Neuronal stem cell (in vitro differentiated cells): ENCODE data around the gene COX10. TPM values are rescaled to one million over a fixed set of nuclear protein-coding genes. Genes with fewer than 3 reads are reported as not detected.
A peak's percentile ranks its signal among the peaks of the same experiment; 100 is the strongest.
"Not testable (repeated sequence)": the region's sequence is repeated elsewhere in the genome, so short reads cannot be mapped to it uniquely, and the experiment has no call there.

Source experiments
- DNase-seq: peaks from one replicate; pipeline ENCODE4 v3.0.0-alpha.2; 2013; ENCODE audit warnings: low spot score
- H2AFZ ChIP-seq: one replicate; pipeline ENCODE4 v1.6.1; 2013; ENCODE audit warnings: mild to moderate bottlenecking, low read length, inconsistent platforms
- H2AK5ac ChIP-seq: 2 replicates; pipeline ENCODE4 v1.6.1; 2013; ENCODE audit warnings: low read depth, mild to moderate bottlenecking, inconsistent platforms, low read length, moderate library complexity, mixed read lengths
- H2BK120ac ChIP-seq: 2 replicates; pipeline ENCODE4 v1.6.1; 2013; ENCODE audit warnings: low read depth, mild to moderate bottlenecking, inconsistent platforms, low read length, moderate library complexity, mixed read lengths
- H2BK12ac ChIP-seq: one replicate; pipeline ENCODE4 v1.6.1; 2013; ENCODE audit warnings: low read length, inconsistent platforms
- H2BK15ac ChIP-seq: 2 replicates; pipeline ENCODE4 v1.6.1; 2013; ENCODE audit warnings: mild to moderate bottlenecking, low read length, inconsistent platforms, mixed read lengths
- H2BK5ac ChIP-seq: one replicate; pipeline ENCODE4 v1.6.1; 2013; ENCODE audit warnings: inconsistent platforms, mild to moderate bottlenecking, low read length, moderate library complexity
- H3K14ac ChIP-seq: one replicate; pipeline ENCODE4 v1.6.1; 2013; ENCODE audit warnings: low read length, inconsistent platforms
- H3K18ac ChIP-seq: 2 replicates; pipeline ENCODE4 v1.6.1; 2013; ENCODE audit warnings: low read length, inconsistent platforms
- H3K23ac ChIP-seq: 2 replicates; pipeline ENCODE4 v1.6.1; 2013; ENCODE audit warnings: low read depth, mild to moderate bottlenecking, mixed read lengths, low read length, inconsistent platforms; ENCODE audit not compliant: poor library complexity
- H3K27ac ChIP-seq: replicated peaks from 3 replicates; pipeline ENCODE4 v1.5.1; 2013; ENCODE audit warnings: low read length, inconsistent platforms
- H3K27me3 ChIP-seq, 3 experiments: 2 replicates each; pipeline ENCODE4 v1.6.1; 2013; ENCODE audit warnings: low read length in 3 of 3, mild to moderate bottlenecking in 2 of 3, inconsistent platforms in 1 of 3, low read depth in 1 of 3, mixed read lengths in 1 of 3, moderate library complexity in 1 of 3; ENCODE audit not compliant: control insufficient read depth in 3 of 3, insufficient read depth in 3 of 3
- H3K36me3 ChIP-seq, 2 donors: replicated peaks in 1 of 2; 2 replicates each; pipeline ENCODE4 v1.6.1; 2013; ENCODE audit warnings: low read length in 2 of 2; ENCODE audit not compliant: control insufficient read depth in 2 of 2, insufficient read depth in 2 of 2
- H3K4ac ChIP-seq: 2 replicates; pipeline ENCODE4 v1.6.1; 2013; ENCODE audit warnings: inconsistent platforms, mild to moderate bottlenecking, low read length, moderate library complexity
- H3K4me1 ChIP-seq, 2 donors: 1 replicate in 1 of 2; 2 replicates in 1 of 2; pipeline ENCODE4 v1.6.1; 2013; ENCODE audit warnings: low read length in 2 of 2, low read depth in 1 of 2; ENCODE audit not compliant: control insufficient read depth in 2 of 2, insufficient read depth in 1 of 2
- H3K4me2 ChIP-seq: one replicate; pipeline ENCODE4 v1.6.1; 2013; ENCODE audit warnings: mild to moderate bottlenecking, low read length, inconsistent platforms; ENCODE audit not compliant: insufficient read depth, poor library complexity, severe bottlenecking
- H3K4me3 ChIP-seq, 2 donors: 2 replicates each; pipeline ENCODE4 v1.5.1; 2013; ENCODE audit warnings: low read length in 2 of 2, mild to moderate bottlenecking in 2 of 2, inconsistent platforms in 1 of 2, moderate library complexity in 1 of 2
- H3K79me1 ChIP-seq: one replicate; pipeline ENCODE4 v1.6.1; 2013; ENCODE audit warnings: low read depth, mild to moderate bottlenecking, inconsistent platforms, low read length, moderate library complexity
- H3K9ac ChIP-seq: one replicate; pipeline ENCODE4 v1.6.1; 2013; ENCODE audit warnings: mild to moderate bottlenecking, low read depth, low read length, inconsistent platforms; ENCODE audit not compliant: poor library complexity
- H3K9me3 ChIP-seq, 2 donors: replicated peaks in 1 of 2; 2 replicates each; pipeline versions ENCODE3 to v1.6.1; 2013; ENCODE audit warnings: low read length in 2 of 2, mild to moderate bottlenecking in 2 of 2, inconsistent platforms in 1 of 2, low read depth in 1 of 2, mixed read lengths in 1 of 2, moderate library complexity in 1 of 2; ENCODE audit not compliant: control insufficient read depth in 2 of 2, insufficient read depth in 1 of 2
- H4K8ac ChIP-seq: one replicate; pipeline ENCODE4 v1.6.1; 2013; ENCODE audit warnings: low read depth, mild to moderate bottlenecking, inconsistent platforms, low read length, moderate library complexity
- H4K91ac ChIP-seq: one replicate; pipeline ENCODE4 v1.6.1; 2013; ENCODE audit warnings: low read length, low read depth, mild to moderate bottlenecking, inconsistent platforms; ENCODE audit not compliant: poor library complexity
- WGBS, 2 donors: extraction: QIAGEN DNeasy Blood & Tissue Kit; methylation state at CpG; one replicate each; pipeline ENCODE4 v1.1.7; 2013; ENCODE audit warnings: missing lambda C conversion rate in 2 of 2, mixed read lengths in 1 of 2; ENCODE audit not compliant: insufficient read length in 2 of 2, insufficient replicate concordance in 1 of 2; ENCODE audit errors: extremely low coverage in 2 of 2; 5-methylcytosine and 5-hydroxymethylcytosine counted together
- polyA plus RNA-seq, 2 experiments: library from polyadenylated mRNA; stranded (reverse); fragments of 200-250 nt; gene quantifications; one replicate each; pipeline ENCODE4 v1.2.3, GENCODE V29; 2013

COX10 gene
- 11.9 TPM for polyA plus RNA-seq (2013, experiment 1 of 2)
- polyA plus RNA-seq (2013, experiment 2 of 2), result 11.7 TPM

DNA sequence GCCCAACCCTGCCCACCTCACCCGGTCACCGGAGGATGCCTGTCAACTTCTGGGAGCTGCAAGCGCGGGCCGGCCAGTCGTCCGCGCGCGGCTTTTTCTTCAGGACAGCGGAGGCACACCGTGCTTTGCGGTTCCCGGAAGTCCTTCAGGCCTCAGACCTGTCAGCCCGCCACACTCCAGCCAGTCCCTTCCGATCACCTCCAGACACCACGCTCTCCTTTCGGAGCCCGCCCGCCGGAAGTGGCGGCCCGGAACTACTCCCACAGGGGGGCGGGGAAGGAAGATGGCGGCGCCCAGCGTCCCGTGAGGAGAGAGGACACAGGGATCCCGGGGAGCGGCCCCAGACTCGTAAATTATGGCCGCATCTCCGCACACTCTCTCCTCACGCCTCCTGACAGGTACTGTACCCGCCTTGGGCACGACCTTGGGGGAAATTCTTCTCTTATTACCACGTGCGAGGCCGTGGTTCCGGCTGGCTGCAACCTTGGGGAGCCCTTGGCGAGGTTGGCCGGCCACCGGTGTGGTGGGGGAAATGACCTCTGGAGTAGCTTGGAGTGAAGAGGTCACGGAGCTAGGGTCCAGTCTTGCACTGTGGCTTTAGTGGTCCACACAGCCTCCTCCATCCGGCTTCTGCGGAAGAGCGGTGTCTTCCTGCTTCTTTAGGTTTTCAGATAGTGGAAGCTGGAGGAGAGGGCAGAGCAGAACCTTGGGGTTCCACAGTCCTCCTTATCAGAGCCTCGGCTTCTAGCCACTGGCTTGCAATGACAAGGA lies at the start of gene COX10:
Gene COX10, plus strand, starts transcription at position 254 of the 771 bp plus-strand sequence. Its CDS starts 102 bp downstream, at position 356.
- no peak within 1 kb of the TSS for H2BK5ac ChIP-seq

DNA sequence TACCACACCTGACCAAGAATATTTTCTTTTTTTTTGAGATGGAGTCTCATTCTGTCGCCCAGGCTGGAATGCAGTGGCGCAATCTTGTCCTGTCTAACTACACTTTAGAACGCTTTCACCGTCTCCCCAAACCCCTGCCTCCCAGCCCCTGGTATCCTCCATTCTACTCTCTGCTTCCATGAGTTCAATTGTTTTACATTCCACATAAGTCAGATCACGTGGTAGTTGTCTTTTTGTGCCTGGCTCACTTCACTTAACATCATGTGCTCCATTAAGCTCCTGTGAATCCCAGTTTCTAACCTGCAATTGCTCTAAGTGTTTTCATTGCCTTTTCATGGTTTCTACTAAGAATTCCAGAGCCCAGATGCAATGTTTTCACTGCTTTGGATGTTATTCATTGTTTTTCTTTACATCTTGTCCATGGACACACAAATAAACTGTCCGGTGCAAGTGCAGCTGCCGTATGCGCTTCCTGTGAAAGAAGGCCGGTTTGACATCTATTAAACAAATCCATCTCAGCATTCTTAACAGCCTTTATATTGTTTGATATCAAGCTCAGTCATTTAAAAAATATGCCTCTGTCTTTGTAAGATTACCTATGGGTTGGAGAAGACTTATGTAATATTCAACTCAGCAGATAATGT lies 47.5 kb upstream of the COX10 start:
- H2BK120ac ChIP-seq, H2BK12ac ChIP-seq, H3K79me1 ChIP-seq, H3K36me3 ChIP-seq, H3K9ac ChIP-seq, H2BK5ac ChIP-seq, H3K18ac ChIP-seq, H4K91ac ChIP-seq, H3K4me2 ChIP-seq, H3K4ac ChIP-seq, H3K4me1 ChIP-seq, H3K14ac ChIP-seq, H2AFZ ChIP-seq, H4K8ac ChIP-seq, H3K9me3 ChIP-seq, H3K27me3 ChIP-seq, H3K23ac ChIP-seq, H3K4me3 ChIP-seq, H3K27ac ChIP-seq, DNase-seq, H2AK5ac ChIP-seq, H2BK15ac ChIP-seq: not testable (repeated sequence)
- no CpG with 5 or more reads among the region's 9 CpGs for WGBS, 2 donors

More for the DNA sequence above, at the start of gene COX10:
- Histone ChIP-seq H3K79me1 (peaks cover 2% of the 10 kb centered on the region), H3K18ac (peak within 1 kb of the TSS; percentile 86), H3K4me3 (peak within 1 kb of the TSS; percentile 93 to 96), H3K27me3 (no peaks in the 10 kb centered on the region), H4K91ac (no peak within 1 kb of the TSS), H3K4me1 (peaks cover 4 to 6% of the 10 kb centered on the region in 2 donors), H2BK120ac (no peak within 1 kb of the TSS), H3K36me3 (peaks cover 0 to 34% of the 10 kb centered on the region in 2 donors), H2AFZ (peak within 1 kb of the TSS; percentile 93), H2AK5ac (no peak within 1 kb of the TSS), H3K4ac (no peak within 1 kb of the TSS), H3K9me3 (peaks cover 0 to 33% of the 10 kb centered on the region in 2 donors), H3K27ac (no peak within 1 kb of the TSS), H3K9ac (peak within 1 kb of the TSS; percentile 94), H3K4me2 (peak within 1 kb of the TSS; percentile 79), H3K14ac (no peak within 1 kb of the TSS), H2BK15ac (no peak within 1 kb of the TSS), H2BK12ac (no peak within 1 kb of the TSS), H4K8ac (peak within 1 kb of the TSS; percentile 68), H3K23ac (peak within 1 kb of the TSS; percentile 63)
- DNase-seq, result peak; percentile 76
- WGBS, 2 donors, result no CpG with 5 or more reads among the region's 48 CpGs

DNA sequence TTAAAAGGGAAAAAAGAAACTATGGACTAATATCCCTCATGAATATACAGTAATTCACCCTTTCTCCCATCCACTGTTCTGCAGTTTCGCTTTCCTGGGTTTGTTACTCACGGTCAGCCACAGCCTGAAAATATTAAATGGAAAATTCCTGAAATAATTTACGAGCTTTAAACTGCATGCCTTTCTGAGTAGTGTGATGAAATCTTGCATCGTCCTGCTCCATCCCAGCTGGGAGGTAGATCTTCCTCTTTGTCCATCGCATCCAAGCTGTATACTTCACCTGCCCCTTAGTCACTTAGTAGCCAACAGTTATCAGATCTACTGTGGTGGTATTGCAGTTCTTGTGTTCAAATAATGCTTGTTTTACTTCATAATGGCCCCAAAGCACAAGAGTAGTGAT lies 39.5 kb upstream of the COX10 start:
- not testable (repeated sequence) for H3K79me1 ChIP-seq, H3K18ac ChIP-seq, H2BK12ac ChIP-seq, H3K14ac ChIP-seq, DNase-seq, H4K91ac ChIP-seq, H2AK5ac ChIP-seq, H4K8ac ChIP-seq, H3K9me3 ChIP-seq, H3K4me3 ChIP-seq, H3K4me2 ChIP-seq, H3K4ac ChIP-seq, H2BK5ac ChIP-seq, H2BK120ac ChIP-seq, H3K27ac ChIP-seq, H3K9ac ChIP-seq, H2AFZ ChIP-seq, H3K4me1 ChIP-seq, H2BK15ac ChIP-seq, H3K23ac ChIP-seq, H3K27me3 ChIP-seq
- H3K36me3 ChIP-seq, result peaks cover 7 to 35% of the 10 kb centered on the region in 2 donors
- whole genome bisulfite sequencing, 2 donors, result no CpG with 5 or more reads among the region's 5 CpGs

DNA sequence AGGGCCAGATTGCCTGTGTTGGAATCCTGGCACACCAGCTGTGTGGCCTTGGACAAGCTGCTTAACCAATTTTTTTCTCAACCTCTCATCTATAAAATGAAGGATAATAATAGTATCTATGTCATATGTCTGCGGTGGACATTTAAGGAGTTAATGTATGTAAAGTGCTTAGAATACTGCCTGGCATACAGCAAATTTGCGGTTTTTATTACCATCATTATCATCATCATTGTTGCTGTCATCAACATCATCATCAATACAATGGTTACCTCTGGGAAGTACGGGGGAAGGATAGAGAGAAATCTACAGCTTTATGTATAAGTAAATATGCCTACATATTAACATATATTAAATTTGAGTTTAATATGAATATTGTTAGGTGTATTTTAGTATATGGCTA lies 37.1 kb upstream of the COX10 start:
- no peak overlapping the region for H3K9ac ChIP-seq
- H3K9me3 ChIP-seq, result peaks cover 0 to 7% of the 10 kb centered on the region in 2 donors
- no peaks in the 10 kb centered on the region for H3K79me1 ChIP-seq
- H2BK5ac ChIP-seq, result no peak overlapping the region
- H3K4me3 ChIP-seq, result no peak overlapping the region
- H3K23ac ChIP-seq, result no peak overlapping the region
- no peak overlapping the region for H4K91ac ChIP-seq
- no peak overlapping the region for H3K4ac ChIP-seq
- WGBS, 2 donors, result no CpG with 5 or more reads among the region's 3 CpGs
- H3K18ac ChIP-seq, result no peak overlapping the region
- no peak overlapping the region for H2BK120ac ChIP-seq
- H2BK12ac ChIP-seq, result no peak overlapping the region
- H2AFZ ChIP-seq, result no peak overlapping the region
- H3K27ac ChIP-seq, result no peak overlapping the region
- no peaks in the 10 kb centered on the region for H3K27me3 ChIP-seq
- H4K8ac ChIP-seq, result no peak overlapping the region
- no peak overlapping the region for H3K4me2 ChIP-seq
- peaks cover 0 to 1% of the 10 kb centered on the region in 2 donors for H3K4me1 ChIP-seq
- H2AK5ac ChIP-seq, result no peak overlapping the region
- no peak overlapping the region for H3K14ac ChIP-seq
- DNase-seq, result no peak
- H3K36me3 ChIP-seq, result peaks cover 7 to 35% of the 10 kb centered on the region in 2 donors
- H2BK15ac ChIP-seq, result no peak overlapping the region
